ENCODE results near the gene GOT1. TPM values are rescaled to one million over a fixed set of nuclear protein-coding genes. Genes with fewer than 3 reads are reported as not detected.

Gene GOT1
- total RNA-seq, 1 donor from 2014 or later: 21.6 TPM

DNA sequence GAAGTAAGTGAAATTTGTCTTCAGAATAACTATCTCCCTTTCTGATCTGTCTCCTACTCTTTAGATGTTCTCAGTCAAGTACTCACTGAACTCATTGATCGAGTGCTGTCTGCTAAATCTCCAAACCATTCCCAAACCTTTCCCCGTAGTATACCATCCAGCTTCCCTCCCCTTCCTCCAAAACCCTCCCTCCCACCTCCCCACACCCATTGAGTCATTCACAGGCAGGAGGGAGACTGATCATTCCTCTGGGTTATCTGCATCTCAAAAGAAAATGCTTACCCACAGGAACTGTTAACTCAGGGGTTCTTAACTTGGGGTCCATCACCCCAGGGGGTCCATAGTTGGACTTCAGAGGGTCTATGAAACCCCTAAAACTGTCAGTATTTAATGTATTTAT is 37.4 kb downstream of the GOT1 start:
- TF ChIP-seq, protein P1, sequence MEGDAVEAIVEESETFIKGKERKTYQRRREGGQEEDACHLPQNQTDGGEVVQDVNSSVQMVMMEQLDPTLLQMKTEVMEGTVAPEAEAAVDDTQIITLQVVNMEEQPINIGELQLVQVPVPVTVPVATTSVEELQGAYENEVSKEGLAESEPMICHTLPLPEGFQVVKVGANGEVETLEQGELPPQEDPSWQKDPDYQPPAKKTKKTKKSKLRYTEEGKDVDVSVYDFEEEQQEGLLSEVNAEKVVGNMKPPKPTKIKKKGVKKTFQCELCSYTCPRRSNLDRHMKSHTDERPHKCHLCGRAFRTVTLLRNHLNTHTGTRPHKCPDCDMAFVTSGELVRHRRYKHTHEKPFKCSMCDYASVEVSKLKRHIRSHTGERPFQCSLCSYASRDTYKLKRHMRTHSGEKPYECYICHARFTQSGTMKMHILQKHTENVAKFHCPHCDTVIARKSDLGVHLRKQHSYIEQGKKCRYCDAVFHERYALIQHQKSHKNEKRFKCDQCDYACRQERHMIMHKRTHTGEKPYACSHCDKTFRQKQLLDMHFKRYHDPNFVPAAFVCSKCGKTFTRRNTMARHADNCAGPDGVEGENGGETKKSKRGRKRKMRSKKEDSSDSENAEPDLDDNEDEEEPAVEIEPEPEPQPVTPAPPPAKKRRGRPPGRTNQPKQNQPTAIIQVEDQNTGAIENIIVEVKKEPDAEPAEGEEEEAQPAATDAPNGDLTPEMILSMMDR (IDR thresholded peaks at IDR 0.05; ENCODE audit: unreplicated experiment): no peak
- no peak for DNase-seq (ENCODE audit: low spot score in 2 of 2, unreplicated experiment in 2 of 2)
- Mint-ChIP-seq H3K4me1 (peaks cover 29% of the 10 kb centered on the region), H3K27me3 (ENCODE audit: low read depth) (peaks cover 7% of the 10 kb centered on the region), H3K36me3 (peaks cover 12% of the 10 kb centered on the region), H3K4me3 (no peak overlapping the region), H3K27ac (no peak overlapping the region), H3K9me3 (no peaks in the 10 kb centered on the region)

DNA sequence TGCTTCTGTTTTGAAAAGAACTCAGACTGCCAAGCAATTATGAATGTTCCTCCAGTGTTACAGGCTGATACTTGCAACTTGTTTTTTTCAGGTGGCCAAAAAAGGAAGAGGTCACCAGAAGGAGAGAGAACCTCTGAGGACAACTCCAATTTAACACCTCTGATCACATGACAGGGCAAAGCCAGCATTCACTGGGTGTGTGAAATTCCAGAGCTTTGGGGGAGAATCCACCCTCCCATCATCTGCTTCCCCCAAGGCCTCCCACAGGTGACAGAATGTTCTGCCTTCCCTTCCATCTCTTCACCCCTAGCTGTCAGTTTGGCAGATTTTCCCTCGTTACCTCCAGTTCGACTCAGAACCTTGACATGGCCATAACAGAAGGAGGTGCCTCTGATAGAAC is 39.1 kb downstream of the GOT1 start:
- no peak for DNase-seq (ENCODE audit: low spot score in 2 of 2, unreplicated experiment in 2 of 2)
- Mint-ChIP-seq H3K27ac (no peak overlapping the region), H3K36me3 (no peaks in the 10 kb centered on the region), H3K4me1 (peaks cover 29% of the 10 kb centered on the region), H3K27me3 (ENCODE audit: low read depth) (peaks cover 11% of the 10 kb centered on the region), H3K4me3 (no peak overlapping the region), H3K9me3 (no peaks in the 10 kb centered on the region)
- TF ChIP-seq, protein P1 (IDR thresholded peaks at IDR 0.05; ENCODE audit: unreplicated experiment): no peak

- Mint-ChIP-seq H3K36me3 (no peaks in the 10 kb centered on the region), H3K4me1 (peaks cover 19% of the 10 kb centered on the region), H3K9me3 (no peaks in the 10 kb centered on the region), H3K27me3 (ENCODE audit: low read depth) (peaks cover 16% of the 10 kb centered on the region), H3K4me3 (no peak overlapping the region), H3K27ac (no peak overlapping the region)
- DNase-seq (ENCODE audit: low spot score in 2 of 2, unreplicated experiment in 2 of 2): no peak
- TF ChIP-seq, protein P1 (IDR thresholded peaks at IDR 0.05; ENCODE audit: unreplicated experiment): no peak
These were observed 40.5 kb downstream of the GOT1 start for GRCh38 chr10:99389729-99390480.

DNA sequence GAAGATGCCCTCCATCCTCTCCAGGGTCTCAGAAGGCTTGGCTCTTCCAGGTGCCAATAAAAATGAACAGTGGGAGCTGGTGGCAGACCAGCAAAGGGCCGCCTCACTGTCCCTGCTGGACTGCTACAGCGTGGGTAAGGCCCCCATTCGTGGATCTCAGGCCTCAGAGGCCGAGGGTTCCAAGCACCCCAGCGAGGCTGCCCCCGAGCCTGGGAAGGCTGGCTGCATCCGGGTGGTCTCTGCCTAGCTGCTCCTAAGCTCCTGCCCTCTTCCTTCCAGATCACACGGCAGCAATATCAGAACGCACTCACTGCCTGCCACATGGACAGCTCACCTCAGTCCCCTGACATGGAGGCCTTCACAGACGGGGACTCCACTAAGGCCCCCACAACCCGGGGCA is 42.9 kb downstream of the GOT1 start:
- peaks cover 12% of the 10 kb centered on the region for H3K4me1 Mint-ChIP-seq
- no peak overlapping the region for H3K27ac Mint-ChIP-seq
- H3K27me3 Mint-ChIP-seq (ENCODE audit: low read depth): peaks cover 12% of the 10 kb centered on the region
- DNase-seq (ENCODE audit: low spot score in 2 of 2, unreplicated experiment in 2 of 2): no peak
- no peaks in the 10 kb centered on the region for H3K36me3 Mint-ChIP-seq
- no peak overlapping the region for H3K4me3 Mint-ChIP-seq
- no peaks in the 10 kb centered on the region for H3K9me3 Mint-ChIP-seq
- TF ChIP-seq, protein P1 (IDR thresholded peaks at IDR 0.05; ENCODE audit: unreplicated experiment): no peak

DNA sequence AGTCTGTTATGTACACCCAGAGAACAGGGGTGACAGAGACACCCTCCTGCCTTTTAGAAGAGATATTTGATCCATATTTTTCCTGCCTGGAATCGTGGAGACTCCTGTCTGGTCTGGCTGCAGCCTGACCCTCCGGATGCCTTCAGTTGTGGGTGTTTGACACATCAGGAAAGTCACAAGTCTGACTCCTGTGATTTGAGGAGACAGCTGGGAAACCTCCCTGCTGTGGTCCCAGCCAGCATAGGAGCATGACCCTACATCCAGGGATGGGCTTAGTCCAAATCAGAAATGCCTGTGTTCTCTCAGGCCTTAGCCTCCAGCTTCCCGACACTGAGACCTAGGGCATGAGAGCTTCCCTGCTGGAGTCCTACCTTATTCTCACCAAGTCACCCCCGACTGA is 43.4 kb downstream of the GOT1 start:
- Mint-ChIP-seq H3K36me3 (no peaks in the 10 kb centered on the region), H3K9me3 (no peaks in the 10 kb centered on the region), H3K4me3 (no peak overlapping the region), H3K27ac (no peak overlapping the region), H3K4me1 (peaks cover 7% of the 10 kb centered on the region), H3K27me3 (ENCODE audit: low read depth) (peaks cover 10% of the 10 kb centered on the region)
- TF ChIP-seq, protein P1 (IDR thresholded peaks at IDR 0.05; ENCODE audit: unreplicated experiment): no peak
- DNase-seq (ENCODE audit: low spot score in 2 of 2, unreplicated experiment in 2 of 2): no peak

Data from mesothelial cell of epicardium (in vitro differentiated cells).